AML-193 (cell line): Measurements from ENCODE around the gene TTLL5.
"Not testable (repeated sequence)": the region's sequence is repeated elsewhere in the genome, so short reads cannot be mapped to it uniquely, and the experiment has no call there.

ENCODE experiments used
- DNase-seq, 2 experiments: peaks; one replicate each; lab custom pipeline; 2025; lab: John Stamatoyannopoulos, UW

TTLL5 gene

GRCh38 chr14:75648066-75648838, 12.8 kb upstream of the TTLL5 start:
- DNase-seq: no peak

GRCh38 chr14:75649337-75649736, 11.7 kb upstream of the TTLL5 start:
- no peak for DNase-seq

- no peak for DNase-seq
These were observed 11.3 kb upstream of the TTLL5 start for GRCh38 chr14:75649773-75650172.

- DNase-seq: no peak
These were observed 10.6 kb upstream of the TTLL5 start for GRCh38 chr14:75650253-75651058.

GRCh38 chr14:75653563-75653962, 7.5 kb upstream of the TTLL5 start:
- DNase-seq: no peak

GRCh38 chr14:75654127-75654732, 6.8 kb upstream of the TTLL5 start:
- DNase-seq: peak; percentile 56 to 60

GRCh38 chr14:75655235-75655634, 5.8 kb upstream of the TTLL5 start:
- DNase-seq: no peak

GRCh38 chr14:75657331-75657730, 3.7 kb upstream of the TTLL5 start:
- DNase-seq: no peak

- DNase-seq: no peak
These were observed 2.1 kb upstream of the TTLL5 start for GRCh38 chr14:75658957-75659356.

- no peak for DNase-seq
These were observed 812 bp upstream of the TTLL5 start for GRCh38 chr14:75660238-75660629.

- DNase-seq: no peak
These were observed 411 bp downstream of the TTLL5 start for GRCh38 chr14:75661499-75661814.

- no peak for DNase-seq
These were observed 1.9 kb downstream of the TTLL5 start for GRCh38 chr14:75662966-75663365.

- no peak for DNase-seq
These were observed 6.2 kb downstream of the TTLL5 start for GRCh38 chr14:75667099-75667765.

GRCh38 chr14:75672605-75673192, 11.7 kb downstream of the TTLL5 start:
- DNase-seq: no peak

GRCh38 chr14:75673345-75674035, 12.4 kb downstream of the TTLL5 start:
- DNase-seq: no peak

- DNase-seq: no peak
These were observed 14.4 kb downstream of the TTLL5 start for GRCh38 chr14:75675265-75675960.

GRCh38 chr14:75685910-75686309, 24.9 kb downstream of the TTLL5 start:
- DNase-seq: no peak

- no peak for DNase-seq
These were observed 28.0 kb downstream of the TTLL5 start for GRCh38 chr14:75689012-75689411.

GRCh38 chr14:75690010-75690409, 29.0 kb downstream of the TTLL5 start:
- no peak for DNase-seq

GRCh38 chr14:75695025-75695424, 34.0 kb downstream of the TTLL5 start:
- DNase-seq: not testable (repeated sequence)

- no peak for DNase-seq
These were observed 36.3 kb downstream of the TTLL5 start for GRCh38 chr14:75697386-75697785.
